DND-41 (cell line): ENCODE results near the gene EPAS1.

Experiments
- ATAC-seq: fragments of 200-7000 bp; cut with Tn5 transposase; 3 replicates; pipeline ENCODE4 v1.9.1; 2021; ENCODE audit warnings: low read depth; ENCODE audit not compliant: insufficient read depth
- DNase-seq: peaks from one replicate; pipeline ENCODE4 v3.0.0-alpha.2; 2020
- H2AFZ ChIP-seq: 2 replicates; pipeline ENCODE4 v1.6.0; 2012; ENCODE audit warnings: low read depth, low read length
- H3K27ac ChIP-seq: 2 replicates; pipeline ENCODE4 v1.5.1; 2012; ENCODE audit warnings: low read length, inconsistent platforms
- H3K27me3 ChIP-seq: fragments of 200-600 bp; sonication (generic); 2 replicates; pipeline ENCODE4 v1.6.0; 2012; ENCODE audit warnings: low read length, mild to moderate bottlenecking, inconsistent platforms; ENCODE audit not compliant: insufficient read depth, poor library complexity
- H3K36me3 ChIP-seq: 2 replicates; pipeline ENCODE4 v1.5.1; 2012; ENCODE audit warnings: low read length, inconsistent platforms; ENCODE audit not compliant: insufficient read depth
- H3K4me1 ChIP-seq: 2 replicates; pipeline ENCODE4 v1.5.1; 2012; ENCODE audit warnings: mild to moderate bottlenecking, low read length; ENCODE audit not compliant: insufficient read depth
- H3K4me2 ChIP-seq: 2 replicates; pipeline ENCODE4 v1.6.0; 2012; ENCODE audit warnings: mild to moderate bottlenecking, moderate library complexity, low read length, inconsistent platforms; ENCODE audit not compliant: insufficient read depth
- H3K4me3 ChIP-seq, 2 experiments: fragments of 200-600 bp in 1 of 2; shearing (Covaris generic) in 1 of 2; 2 replicates each; pipeline ENCODE4 v1.5.1; 2012 to 2016; ENCODE audit warnings: inconsistent platforms in 2 of 2, low read length in 2 of 2, mild to moderate bottlenecking in 2 of 2, low read depth in 1 of 2, moderate library complexity in 1 of 2
- H3K79me2 ChIP-seq: 2 replicates; pipeline ENCODE4 v1.6.0; 2012; ENCODE audit warnings: low read length, inconsistent platforms; ENCODE audit not compliant: insufficient read depth
- H3K9ac ChIP-seq: 2 replicates; pipeline ENCODE4 v1.6.0; 2012; ENCODE audit warnings: low read depth, mild to moderate bottlenecking, inconsistent platforms, low read length, moderate library complexity
- H3K9me3 ChIP-seq: 2 replicates; pipeline ENCODE4 v1.5.1; 2012; ENCODE audit warnings: low read length, moderate library complexity, mild to moderate bottlenecking, inconsistent platforms; ENCODE audit not compliant: insufficient read depth, severe bottlenecking
- H4K20me1 ChIP-seq: 2 replicates; pipeline ENCODE4 v1.6.0; 2012; ENCODE audit warnings: low read length; ENCODE audit not compliant: insufficient read depth
- CTCF ChIP-seq: IDR thresholded peaks from 2 replicates; pipeline ENCODE4 v1.5.1; 2012; ENCODE audit warnings: borderline replicate concordance, low read length, moderate library complexity, mild to moderate bottlenecking; ENCODE audit not compliant: poor library complexity, severe bottlenecking; ENCODE audit errors: extremely low read depth
- EZH2 ChIP-seq: IDR thresholded peaks from 3 replicates; pipeline ENCODE4 v1.6.1; 2012; ENCODE audit warnings: borderline replicate concordance, low read depth, mild to moderate bottlenecking, moderate library complexity, low read length, inconsistent platforms; ENCODE audit not compliant: severe bottlenecking

EPAS1 gene

GRCh38 chr2:46407852-46408455 lies 110.7 kb downstream of the EPAS1 start:
- Histone ChIP-seq H2AFZ (no peak overlapping the region), H3K4me1 (no peaks in the 10 kb centered on the region), H3K4me3 (no peak overlapping the region), H3K27ac (no peak overlapping the region), H3K79me2 (no peaks in the 10 kb centered on the region), H3K27me3 (no peaks in the 10 kb centered on the region), H4K20me1 (no peaks in the 10 kb centered on the region), H3K4me2 (no peak overlapping the region), H3K9ac (no peak overlapping the region), H3K36me3 (no peaks in the 10 kb centered on the region), H3K9me3 (no peaks in the 10 kb centered on the region)
- ATAC-seq = no peak
- no peak for DNase-seq
- TF ChIP-seq CTCF = no peak

- H3K9me3 ChIP-seq = no peaks in the 10 kb centered on the region
- TF ChIP-seq EZH2 = no peak
- no peak for TF ChIP-seq CTCF
- H3K4me1 ChIP-seq = no peaks in the 10 kb centered on the region
- no peaks in the 10 kb centered on the region for H4K20me1 ChIP-seq
- no peak overlapping the region for H2AFZ ChIP-seq
- no peak overlapping the region for H3K9ac ChIP-seq
- no peaks in the 10 kb centered on the region for H3K27me3 ChIP-seq
- no peak overlapping the region for H3K4me2 ChIP-seq
- H3K79me2 ChIP-seq = no peaks in the 10 kb centered on the region
- DNase-seq (no peak), ATAC-seq (no peak)
- no peaks in the 10 kb centered on the region for H3K36me3 ChIP-seq
- no peak overlapping the region for H3K27ac ChIP-seq
- no peak overlapping the region for H3K4me3 ChIP-seq
These were observed 112.5 kb downstream of the EPAS1 start for GRCh38 chr2:46409756-46410155.

GRCh38 chr2:46410273-46411244 lies 113.4 kb downstream of the EPAS1 start:
- Histone ChIP-seq H3K4me2 (no peak overlapping the region), H3K27me3 (no peaks in the 10 kb centered on the region)

More at GRCh38 chr2:46410273-46411244, 113.4 kb downstream of the EPAS1 start:
- no peaks in the 10 kb centered on the region for H3K79me2 ChIP-seq
- H3K27ac ChIP-seq = no peak overlapping the region
- DNase-seq = no peak
- no peaks in the 10 kb centered on the region for H3K9me3 ChIP-seq
- no peak overlapping the region for H3K4me3 ChIP-seq
- H2AFZ ChIP-seq = no peak overlapping the region
- ATAC-seq = no peak
- no peaks in the 10 kb centered on the region for H3K4me1 ChIP-seq
- H3K36me3 ChIP-seq = no peaks in the 10 kb centered on the region
- TF ChIP-seq CTCF (no peak), EZH2 (no peak)
- H4K20me1 ChIP-seq = no peaks in the 10 kb centered on the region
- no peak overlapping the region for H3K9ac ChIP-seq
